HCEC 1CT (cell line): ENCODE data around the gene ZBTB12.
"Not testable (repeated sequence)": the region's sequence is repeated elsewhere in the genome, so short reads cannot be mapped to it uniquely, and the experiment has no call there.

Experiments used
- DNase-seq: peaks from one replicate; pipeline ENCODE4 v3.0.0-alpha.2; 2017

The ZBTB12 gene

DNA sequence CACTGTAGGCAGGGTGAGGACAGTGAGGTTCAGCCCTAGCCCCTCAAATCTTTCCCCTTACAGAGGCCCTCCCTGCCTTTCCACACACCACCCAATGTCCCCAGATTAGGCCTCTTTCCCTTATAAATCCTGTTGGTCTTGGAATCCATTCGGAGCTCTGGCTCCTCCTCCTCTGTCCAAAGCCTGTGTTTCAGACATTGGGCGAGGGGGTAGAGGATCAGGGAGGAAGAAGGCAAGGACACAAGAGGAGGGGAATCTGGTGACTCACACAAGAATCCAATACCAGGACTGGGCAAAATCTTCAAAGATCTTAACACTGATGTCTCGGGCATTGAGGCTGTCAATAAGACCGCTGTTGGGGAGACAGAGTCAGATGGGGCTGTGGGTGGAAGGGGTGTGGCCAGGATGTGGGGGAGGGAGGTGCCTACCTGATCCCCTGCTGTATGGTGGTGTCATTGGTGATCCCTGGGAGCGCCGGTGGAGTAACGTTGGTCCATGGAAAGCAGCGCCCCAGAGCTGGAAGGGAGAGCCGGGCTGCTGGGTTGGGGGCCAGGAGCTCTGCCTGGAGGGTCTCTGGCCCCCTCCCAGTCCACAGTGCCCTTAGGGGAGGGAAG lies 30.7 kb downstream of the ZBTB12 start:
- no peak for DNase-seq

DNA sequence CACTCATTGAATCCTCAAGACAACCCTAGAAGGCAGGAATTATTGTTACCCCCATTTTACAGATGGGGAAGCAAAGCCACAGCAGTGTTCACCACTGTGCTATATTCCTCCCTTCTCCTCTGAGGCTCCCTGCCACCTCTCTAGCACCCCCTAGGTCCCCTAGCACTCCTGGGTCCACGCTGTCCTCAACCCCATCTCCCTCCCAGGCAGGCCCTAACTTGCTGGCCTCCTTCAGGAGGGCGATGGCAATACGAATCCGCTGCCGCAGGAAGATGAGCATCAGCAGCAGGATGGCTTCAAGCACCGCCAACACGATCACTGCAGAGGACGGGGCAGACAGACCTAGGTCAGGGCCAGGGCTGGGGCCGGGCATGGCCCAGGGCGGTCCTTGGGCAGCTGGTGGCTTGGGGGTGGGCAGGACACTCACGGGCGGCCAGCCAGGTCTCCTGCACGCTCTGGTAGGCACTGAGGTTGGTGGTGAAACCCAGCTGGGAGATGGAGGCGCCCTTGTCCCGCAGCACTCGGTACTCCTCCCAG lies 31.4 kb downstream of the ZBTB12 start:
- no peak for DNase-seq

DNA sequence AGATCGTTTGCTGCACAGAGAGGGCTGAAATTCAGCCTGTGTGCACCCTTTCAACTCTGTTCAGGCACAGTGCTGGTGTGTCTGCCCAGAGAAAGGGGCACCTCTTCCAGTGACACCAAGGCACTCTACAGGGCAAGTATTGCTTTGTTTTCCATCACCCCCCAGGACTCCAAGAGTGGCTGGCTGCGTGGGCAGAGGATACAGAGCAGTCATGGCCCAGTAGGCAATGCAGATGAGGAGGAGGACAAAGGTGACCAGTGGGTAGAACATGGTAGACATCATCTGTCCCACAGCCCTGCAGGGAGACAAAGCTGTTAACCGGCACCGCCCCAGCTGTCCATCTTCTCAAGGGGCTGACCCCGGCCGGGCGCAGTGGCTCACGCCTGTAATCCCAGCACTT lies 32.5 kb downstream of the ZBTB12 start:
- DNase-seq = no peak

DNA sequence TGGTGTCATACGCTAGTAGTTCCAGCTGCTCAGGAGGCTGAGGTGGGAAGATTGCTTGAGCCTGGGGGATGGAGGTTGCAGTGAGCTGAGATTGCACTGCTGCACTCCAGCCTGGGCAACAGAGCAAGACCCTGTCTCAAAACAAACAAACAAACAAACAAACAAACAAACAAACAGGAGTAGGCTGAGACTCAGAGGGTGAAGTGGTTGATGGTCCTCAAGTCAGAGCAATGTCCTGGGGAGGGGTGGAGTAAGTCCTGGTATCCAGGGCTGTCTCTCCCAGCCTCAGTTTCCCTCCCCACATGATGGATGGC lies 33.3 kb downstream of the ZBTB12 start:
- DNase-seq = not testable (repeated sequence)

DNA sequence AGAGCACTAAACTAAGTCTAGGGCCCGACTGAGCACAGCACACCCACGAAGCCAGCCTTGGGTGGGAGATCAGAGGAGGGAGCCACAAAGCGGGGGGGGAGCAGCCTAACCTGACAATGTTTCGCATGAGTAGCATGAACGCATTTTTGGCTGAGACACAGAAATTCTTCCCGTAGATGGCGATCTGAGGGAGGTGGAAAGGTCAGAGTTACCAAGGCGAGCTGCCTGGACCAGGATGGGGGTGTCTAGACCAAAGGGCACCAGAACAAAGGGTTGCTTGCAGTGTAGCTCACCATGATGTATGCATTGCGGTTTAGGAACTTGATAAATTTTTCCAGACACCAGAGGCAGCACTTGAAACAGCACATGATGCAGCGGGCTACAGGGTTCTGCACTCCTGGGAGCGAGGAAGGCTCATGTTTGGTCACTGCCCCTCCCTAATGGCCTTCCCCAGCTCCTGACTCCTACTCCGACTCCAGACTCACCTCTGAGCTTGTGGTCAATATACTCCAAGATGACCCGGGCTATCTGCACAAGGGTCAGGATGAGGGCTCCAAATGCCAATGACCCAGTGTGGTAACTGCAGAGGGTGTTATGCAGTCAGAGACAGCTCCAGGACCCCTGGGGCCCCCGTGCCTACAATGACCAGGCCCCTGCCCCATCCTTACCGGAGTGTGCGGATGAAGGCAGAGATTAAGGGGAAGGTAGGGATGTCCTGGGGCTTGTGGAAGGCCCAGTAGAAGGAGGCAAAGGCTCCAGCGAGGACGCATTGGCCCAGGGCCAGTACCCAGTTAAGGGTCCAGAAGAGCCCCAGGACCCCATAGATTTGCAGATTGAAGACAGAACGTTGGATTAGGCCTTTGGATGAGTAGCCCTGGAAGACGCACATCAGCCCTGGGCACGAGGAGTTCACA lies 36.4 kb downstream of the ZBTB12 start:
- no peak for DNase-seq

DNA sequence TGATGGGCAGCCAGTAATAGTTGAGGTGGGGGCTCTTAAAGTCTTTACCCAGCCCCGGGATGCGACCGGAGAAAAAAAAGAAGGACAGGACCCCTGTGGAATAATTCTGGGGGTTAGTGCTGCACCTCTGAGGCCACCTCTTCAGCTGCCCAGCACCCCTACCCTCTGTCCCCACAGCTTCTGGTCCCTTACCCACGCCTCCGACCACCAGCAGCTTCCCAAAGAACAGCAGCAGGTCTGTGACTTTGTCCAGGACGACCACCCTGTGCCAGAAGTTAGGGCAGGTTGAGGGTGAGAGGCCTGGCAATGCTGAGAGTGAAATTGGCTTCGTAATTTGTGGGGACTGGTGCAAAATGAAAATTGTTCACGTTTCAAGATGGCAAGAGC lies 37.1 kb downstream of the ZBTB12 start:
- DNase-seq = no peak

DNA sequence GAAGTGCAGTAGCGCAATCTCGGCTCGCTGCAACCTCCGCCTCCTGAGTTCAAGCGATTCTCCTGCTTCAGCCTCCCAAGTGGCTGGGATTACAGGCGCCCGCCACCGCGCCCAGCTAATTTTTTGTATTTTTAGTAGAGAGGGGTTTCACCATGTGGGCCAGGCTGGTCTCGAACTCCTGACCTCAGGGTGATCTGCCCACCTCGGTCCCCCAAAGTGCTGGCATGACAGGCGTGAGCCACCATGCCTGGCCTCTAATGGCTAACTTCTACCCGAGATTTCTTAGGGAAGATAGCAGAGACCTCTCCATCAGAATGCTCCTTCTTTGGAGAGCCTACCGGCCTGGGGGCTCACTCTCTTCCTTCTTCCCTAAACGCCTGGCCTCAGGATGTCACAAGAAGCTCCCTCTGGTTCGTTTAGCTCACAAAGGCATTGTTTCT lies 37.7 kb downstream of the ZBTB12 start:
- not testable (repeated sequence) for DNase-seq

DNA sequence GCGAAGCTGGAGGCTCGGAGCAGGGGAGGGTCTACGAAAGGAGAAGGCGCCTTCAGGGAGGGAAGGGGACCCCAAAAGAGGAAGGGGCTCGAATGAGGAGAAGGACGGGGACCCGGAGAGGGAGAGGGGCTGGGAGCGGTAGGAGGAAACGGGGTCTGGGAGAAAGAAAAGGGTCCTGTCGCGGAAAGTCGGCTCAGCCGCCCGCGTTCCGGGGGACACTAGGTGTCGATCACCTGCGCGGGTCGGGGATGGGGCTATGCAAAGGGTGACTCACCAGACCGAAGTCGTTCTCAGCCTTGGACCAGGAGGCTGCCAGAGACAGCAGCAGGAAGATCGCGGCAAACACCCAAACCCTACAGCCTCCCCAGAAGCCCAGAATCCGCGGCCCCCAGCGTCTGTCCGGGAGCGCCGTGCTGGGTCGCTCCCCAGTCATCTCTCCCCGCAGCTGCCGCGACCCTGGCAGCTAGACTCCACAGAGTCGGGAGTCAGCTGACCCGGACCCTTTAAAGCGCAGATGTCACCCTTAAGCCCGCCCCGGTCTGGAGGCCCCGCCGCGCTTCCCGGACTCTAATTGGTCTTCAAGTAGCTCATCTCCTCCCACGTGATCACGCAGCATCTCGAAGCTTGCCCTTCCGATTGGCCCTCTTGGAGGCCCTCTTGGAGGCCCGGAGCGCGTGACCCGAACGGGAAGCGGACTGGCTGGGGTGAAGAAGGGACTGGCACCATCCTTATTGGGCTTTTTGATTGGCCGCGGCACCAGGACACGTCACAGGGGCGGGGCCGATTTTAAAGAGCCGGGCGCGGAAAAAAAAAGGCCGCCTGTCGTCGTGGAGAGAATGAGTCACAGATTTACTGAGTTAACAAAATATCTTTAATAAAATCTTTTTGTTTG lies 39.3 kb downstream of the ZBTB12 start, which contains the start of gene NEU1:
Gene NEU1 (minus strand): TSS at position 478 of the 892 bp plus-strand sequence. CDS start 45 bp downstream, at position 433.
- DNase-seq = peak; percentile 100

DNA sequence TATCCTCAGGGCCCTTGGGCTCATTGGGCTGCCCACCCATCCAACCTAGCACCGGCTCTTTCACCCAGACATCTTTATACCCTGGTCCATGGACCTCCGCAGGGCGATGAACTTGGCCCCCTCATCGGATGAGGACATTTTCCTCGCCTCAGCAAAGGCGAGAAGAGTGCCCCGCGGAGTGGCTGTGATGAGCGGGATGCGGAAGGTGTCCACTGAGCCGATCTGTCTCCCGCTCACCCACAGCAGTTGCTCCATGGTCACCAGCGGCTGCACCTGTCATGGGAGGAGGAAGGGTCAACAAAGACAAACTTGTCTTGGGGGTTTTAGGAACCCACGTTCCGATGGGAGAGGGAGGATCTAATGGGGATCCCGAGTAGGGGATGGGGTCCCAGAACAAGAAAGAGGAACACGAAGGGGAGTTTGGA lies 40.0 kb downstream of the ZBTB12 start:
- no peak for DNase-seq

DNA sequence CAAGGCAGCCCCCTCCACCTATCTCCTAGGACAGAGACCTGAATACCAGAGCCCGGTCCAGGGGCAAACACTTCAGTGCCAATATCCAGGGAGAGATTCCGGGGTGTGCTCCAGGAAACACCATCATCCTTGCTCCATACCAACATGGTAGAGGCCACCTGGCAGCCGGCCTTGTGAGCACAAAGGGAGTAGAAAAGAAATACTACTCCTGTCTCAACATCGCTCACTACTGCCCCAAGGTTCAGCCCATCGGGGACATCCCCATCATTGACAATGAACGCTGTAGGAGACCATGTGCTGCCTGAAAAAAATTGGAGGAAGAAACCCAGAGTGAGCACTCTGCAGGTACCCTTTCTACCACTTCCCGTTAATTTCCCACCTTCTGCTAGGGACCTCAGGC lies 40.7 kb downstream of the ZBTB12 start:
- no peak for DNase-seq

DNA sequence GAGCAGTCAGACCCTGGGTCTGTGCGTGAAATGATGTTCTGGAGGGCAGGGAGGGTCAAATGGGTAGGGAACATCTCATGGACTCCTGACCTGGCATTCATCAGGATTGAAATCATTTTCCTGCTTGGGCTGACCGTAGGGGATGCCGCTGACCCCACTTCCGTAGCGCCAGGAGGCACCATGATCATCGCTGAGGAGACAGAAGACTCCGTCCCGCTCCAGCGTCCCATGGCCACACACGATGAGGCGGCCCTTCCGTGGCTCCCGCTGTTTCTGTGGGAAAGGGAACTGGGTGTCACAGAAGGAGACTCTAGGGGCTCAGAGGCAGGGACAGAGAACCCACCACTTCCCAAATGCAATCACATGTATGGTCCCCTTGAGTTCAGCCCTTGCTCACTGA lies 41.5 kb downstream of the ZBTB12 start:
- no peak for DNase-seq

DNA sequence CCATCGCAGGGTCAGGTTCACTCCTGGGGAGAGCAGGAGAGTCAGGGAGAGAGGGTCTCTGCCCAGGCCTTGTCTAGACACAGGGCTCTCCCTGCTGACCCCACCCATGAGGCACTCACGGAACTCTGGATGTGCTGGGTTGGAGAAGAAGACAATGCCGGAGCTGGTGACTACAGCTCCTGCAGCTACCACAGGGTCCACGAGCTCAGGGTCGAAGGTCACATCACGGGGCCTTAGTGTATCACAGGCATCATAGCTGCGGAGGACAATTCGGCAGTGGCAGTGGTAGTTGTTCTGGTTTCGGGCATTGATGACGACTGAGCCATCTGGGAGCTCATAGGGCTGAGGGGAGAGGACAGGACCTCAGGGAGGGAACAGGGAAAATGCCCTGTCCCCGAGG lies 42.0 kb downstream of the ZBTB12 start:
- DNase-seq = no peak

DNA sequence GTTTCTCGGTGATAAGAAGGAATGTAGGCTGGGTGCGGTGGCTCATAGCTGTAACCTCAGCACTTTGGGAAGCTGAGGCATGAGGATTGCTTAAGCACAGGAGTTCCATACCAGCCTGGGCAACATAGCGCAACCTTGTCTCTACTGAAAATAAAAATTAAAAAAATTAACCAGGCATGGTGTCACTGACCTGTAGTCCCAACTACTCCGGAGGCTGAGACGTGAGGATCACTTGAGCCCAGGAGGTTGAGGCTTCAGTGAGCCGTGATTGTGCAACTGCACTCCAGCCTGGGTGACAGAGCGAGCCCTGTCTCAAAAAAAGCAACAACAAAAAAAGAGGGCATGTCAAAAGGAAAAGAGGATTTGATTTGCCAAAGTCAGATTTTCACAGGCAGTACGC lies 43.2 kb downstream of the ZBTB12 start:
- DNase-seq = no peak

DNA sequence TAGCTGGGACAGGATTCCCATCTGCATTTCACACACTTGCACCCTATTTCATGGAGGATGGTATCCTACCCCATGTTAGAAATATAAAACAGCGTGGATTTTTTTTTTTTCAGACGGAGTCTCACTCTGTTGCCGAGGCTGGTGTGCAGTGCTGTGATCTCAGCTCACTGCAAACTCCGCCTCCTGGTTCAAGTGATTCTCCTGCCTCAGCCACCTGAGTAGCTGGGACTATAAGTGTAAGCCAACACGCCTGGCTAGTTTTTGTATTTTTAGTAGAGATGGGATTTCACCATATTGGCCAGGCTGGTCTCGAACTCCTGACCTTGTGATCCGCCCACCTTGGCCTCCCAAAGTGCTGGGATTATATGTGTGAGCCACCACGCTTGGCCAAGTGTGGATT lies 44.1 kb downstream of the ZBTB12 start:
- DNase-seq = not testable (repeated sequence)

DNA sequence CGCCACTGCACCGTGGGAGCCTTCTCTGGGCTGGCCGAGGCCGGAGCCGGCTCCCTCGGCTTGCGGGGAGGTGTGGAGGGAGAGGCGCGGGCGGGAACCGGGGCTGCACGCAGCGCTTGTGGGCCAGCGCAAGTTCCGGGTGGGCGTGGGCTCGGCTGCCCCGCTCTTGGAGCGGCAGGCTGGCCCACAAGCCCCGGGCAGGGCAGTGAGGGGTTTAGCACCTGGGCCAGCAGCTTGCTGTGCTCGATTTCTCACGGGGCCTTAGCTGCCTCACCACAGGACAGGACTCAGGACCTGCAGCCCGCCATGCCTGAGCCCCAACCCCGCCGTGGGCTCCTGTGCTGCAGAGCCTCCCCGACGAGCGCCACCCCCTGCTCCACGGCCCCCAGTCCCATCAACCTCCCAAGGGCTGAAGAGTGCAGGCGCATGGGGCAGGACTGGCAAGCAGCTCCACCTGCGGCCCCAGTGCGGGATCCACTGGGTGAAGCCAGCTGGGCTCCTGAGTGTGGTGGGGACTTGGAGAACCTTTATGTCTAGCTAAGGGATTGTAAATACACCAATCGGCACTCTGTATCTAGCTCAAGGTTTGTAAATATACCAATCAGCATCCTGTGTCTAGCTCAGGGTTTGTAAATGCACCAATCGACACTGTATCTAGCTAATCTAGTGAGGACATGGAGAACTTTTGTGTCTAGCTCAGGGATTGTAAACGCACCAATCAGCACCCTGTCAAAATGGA lies 49.7 kb downstream of the ZBTB12 start:
- not testable (repeated sequence) for DNase-seq

DNA sequence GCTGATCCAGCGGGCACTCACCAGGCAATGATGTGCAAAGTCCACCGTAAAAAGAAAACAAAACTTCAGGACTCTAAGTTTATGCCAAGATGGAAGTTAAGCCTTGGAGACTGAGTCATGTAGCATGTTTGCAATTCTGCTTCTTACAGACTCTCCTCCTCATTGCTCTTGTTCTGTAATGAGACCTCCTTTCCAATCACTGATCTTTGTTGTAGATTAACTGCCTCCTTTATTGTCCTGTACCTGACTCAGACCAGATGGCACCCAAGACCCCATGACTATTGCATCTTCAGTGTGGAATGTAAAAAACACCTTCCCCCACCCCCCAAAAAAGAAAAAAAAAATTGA lies 50.4 kb downstream of the ZBTB12 start:
- no peak for DNase-seq

DNA sequence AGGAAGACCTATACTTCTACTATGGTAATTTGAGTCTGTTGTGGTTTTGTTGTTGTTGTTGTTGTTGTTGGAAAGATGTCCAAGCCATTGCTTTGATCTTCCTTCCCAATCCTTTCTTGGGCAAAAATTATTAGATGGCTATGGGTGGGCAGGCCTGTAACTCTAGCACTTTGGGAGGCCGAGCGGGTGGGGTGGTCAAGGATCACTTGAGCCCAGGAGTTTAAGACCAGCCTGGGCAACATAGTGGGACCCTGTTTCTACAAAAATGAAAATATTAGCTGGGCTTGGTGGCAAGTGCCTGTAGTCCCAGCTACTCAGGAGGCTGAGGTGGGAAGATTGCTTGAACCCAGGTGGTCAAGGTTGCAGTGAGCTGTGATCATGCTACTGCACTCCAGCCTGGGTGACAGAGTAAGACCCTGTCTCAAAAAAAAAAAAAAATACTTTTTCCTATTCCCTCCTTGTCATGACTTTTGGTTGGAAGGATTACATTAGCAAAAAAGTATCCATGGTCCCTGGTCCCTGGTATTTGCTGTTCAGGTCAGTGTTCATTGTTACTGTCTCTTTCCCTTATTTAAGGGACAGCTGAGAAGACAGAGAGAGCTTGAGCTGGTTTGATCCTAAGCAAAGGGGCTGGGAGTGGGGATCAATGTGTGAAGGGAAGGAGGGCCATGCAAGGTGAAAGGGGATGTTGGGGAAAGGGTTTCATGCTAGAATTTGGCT lies 51.0 kb downstream of the ZBTB12 start:
- DNase-seq = no peak
